T1000 (cell line): Measurements from ENCODE around the gene NPAS4.
"Not testable (repeated sequence)": the region's sequence is repeated elsewhere in the genome, so short reads cannot be mapped to it uniquely, and the experiment has no call there.

ENCODE experiments used
- DNase-seq: peaks from one replicate; lab custom pipeline; 2025; ENCODE audit warnings: mixed read lengths; lab: John Stamatoyannopoulos, UW

The NPAS4 gene

GRCh38 chr11:66420671-66421476 lies at the start of gene NPAS4:
TSS of gene NPAS4 (plus strand) at chr11:66421035. CDS start at chr11:66421180, 145 bp downstream.
- DNase-seq, result no peak

- no peak for DNase-seq
Measured at GRCh38 chr11:66371627-66372415, 49.0 kb upstream of the NPAS4 start, which contains the start of gene SLC29A2. TSS of gene SLC29A2 (minus strand) at chr11:66371760. CDS start at chr11:66371591, 169 bp downstream.

DNA sequence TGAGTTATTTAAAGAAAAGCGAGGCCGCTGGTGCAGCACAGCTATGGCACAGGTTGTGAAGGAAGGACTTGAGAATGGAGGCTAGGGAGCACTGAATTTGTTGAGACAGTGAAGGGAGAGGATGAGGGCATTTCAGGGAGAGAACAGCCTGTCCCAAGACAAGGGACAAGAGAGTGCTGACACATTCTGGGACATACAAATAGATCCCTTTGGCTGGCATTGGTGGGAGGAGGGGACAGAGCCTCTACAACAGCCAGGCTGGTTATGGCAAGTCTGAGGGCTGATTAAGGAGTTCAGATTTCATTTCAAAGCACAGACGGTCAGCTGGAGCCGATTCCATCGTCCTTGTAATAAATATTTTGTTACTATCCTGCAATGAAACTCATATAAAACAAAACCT lies 47.6 kb upstream of the NPAS4 start:
- no peak for DNase-seq

DNA sequence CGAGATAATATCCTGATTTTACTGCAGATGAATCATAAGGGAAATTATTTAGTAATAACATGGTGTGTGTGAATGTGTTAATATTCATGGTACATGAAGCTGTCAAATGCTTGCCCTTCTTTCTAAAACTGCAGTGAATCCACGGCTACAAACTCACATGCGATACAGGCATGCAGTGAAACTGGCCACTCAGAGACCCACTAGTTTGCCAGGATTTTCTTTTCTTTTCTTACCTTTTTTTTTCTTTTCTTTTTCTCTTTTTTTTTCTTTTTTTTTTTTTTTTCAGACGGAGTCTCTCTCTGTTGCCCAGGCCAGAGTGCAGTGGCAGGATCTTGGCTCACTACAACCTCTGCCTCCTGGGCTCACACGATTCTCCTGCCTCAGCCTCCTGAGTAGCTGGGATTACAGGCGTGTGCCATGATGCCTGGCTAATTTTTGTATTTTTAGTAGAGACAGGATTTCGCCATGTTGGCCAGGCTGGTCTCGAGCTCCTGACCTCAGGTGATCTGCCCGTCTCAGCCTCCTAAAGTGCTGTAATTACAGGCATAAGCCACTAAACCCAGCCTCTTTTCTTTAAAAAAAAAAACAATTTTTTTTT lies 47.0 kb upstream of the NPAS4 start:
- DNase-seq, result not testable (repeated sequence)

GRCh38 chr11:66380264-66380663 lies 40.6 kb upstream of the NPAS4 start:
- DNase-seq, result not testable (repeated sequence)

- DNase-seq, result not testable (repeated sequence)
Measured at GRCh38 chr11:66384316-66384715, 36.5 kb upstream of the NPAS4 start.

GRCh38 chr11:66386171-66387069 lies 34.4 kb upstream of the NPAS4 start:
- peak; percentile 69 for DNase-seq

DNA sequence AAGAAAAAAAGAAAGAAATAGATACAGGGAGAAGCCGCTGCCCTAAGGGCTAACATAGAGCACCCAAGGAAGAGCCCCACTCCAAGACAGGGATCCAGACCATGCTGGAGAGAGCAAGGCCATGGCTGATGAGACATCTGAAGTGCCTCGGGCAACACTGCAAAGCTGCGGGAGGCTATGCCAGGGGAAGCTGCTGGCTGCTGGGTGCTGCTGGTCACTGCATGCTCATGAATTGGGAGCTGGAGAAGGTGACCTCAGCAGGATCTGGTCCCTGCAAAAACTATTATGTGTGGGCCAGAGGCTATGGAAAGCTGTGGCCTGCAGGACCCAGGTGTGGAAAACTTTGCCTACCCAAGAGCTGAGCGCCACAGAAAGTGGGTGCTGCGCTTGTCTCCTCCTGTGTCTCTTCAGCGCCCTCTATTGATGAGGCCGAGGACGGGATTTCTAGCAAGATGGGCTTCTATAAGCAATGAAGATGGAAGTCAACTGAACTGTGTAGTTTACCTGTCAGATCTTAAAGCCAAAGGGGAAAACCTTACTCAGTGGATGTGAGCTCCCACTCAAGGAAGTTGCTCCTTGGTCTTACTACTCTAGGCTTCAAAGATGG lies 32.0 kb upstream of the NPAS4 start:
- peak; percentile 29 for DNase-seq

GRCh38 chr11:66391322-66391721 lies 29.5 kb upstream of the NPAS4 start:
- DNase-seq, result no peak

GRCh38 chr11:66393954-66394353 lies 26.9 kb upstream of the NPAS4 start:
- DNase-seq, result no peak

- DNase-seq, result no peak
Measured at GRCh38 chr11:66407651-66408050, 13.2 kb upstream of the NPAS4 start.

GRCh38 chr11:66408488-66409214 lies 12.2 kb upstream of the NPAS4 start:
- peak; percentile 82 for DNase-seq

GRCh38 chr11:66409226-66409625 lies 11.6 kb upstream of the NPAS4 start:
- DNase-seq, result no peak

GRCh38 chr11:66410191-66410590 lies 10.6 kb upstream of the NPAS4 start:
- no peak for DNase-seq

- DNase-seq, result no peak
Measured at GRCh38 chr11:66411323-66411722, 9.5 kb upstream of the NPAS4 start.

DNA sequence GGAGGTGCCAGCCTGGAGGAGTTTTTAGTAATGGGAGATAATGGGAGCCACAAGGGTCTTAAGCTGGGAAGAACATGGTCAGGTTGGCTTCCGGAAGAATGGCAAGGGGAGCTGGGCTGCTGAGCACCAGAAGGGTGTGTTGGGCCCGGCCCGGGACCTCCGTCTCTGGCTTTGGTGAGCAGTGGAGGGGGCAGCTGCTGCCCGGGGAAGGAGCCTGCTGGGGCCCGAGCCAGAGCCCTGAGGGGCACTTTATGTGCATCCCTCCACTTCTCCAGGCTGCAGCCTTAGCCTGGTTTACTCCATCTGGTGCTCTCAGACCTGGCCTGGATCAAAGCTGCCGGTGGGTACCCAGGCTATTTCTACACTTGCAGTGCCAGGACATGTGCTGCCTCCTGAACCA lies 8.7 kb upstream of the NPAS4 start:
- no peak for DNase-seq

DNA sequence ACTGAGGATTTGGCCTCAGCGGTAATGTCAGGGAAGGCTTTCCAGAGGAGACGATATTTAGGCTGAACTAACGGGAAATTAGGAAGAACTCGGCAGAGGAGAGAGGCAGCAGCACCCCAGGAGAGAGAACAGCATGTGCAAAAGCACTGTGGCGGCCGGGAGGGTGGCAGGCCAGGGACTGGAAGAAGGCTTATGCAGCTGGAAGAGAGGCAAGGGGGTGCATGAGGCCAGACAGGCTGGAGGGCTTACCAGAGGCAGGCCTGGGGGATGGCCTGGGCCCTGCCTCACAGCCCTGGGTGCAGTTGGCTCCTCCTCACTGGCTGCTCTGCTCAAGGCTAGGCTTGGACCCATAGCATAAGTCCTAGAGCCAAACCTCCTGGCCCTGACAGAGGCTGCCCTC lies 7.7 kb upstream of the NPAS4 start:
- no peak for DNase-seq

GRCh38 chr11:66414120-66414934 lies 6.5 kb upstream of the NPAS4 start:
- DNase-seq, result no peak

GRCh38 chr11:66415423-66415822 lies 5.4 kb upstream of the NPAS4 start:
- no peak for DNase-seq

DNA sequence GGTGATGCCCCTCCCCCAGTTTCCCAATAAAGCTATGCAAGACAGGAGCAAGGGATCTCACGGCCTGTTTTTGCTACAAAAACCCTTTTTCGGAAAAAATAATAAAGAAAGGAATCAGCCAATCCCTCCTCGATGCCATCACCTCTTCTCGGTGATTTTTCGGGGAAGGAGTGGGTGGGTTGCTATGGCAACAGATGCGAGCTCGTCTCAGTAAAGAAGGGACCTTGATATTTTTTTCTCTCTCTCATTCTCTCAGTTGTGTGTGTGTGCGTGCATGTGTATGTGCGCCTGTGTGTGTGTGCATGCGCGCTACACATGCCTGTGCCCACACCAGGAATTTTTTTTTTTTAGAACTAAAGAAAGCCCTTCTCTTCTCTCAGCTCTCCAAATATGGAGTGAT lies 3.8 kb upstream of the NPAS4 start:
- DNase-seq, result no peak
